Body of pancreas (tissue), 4 donors: ENCODE results near the gene BCO1.

Experiments
- CTCF ChIP-seq, 7 experiments: fragments of 450-650 bp in 4 of 7; fragments of 200-600 bp in 3 of 7; sonication (generic) in 3 of 7; IDR thresholded peaks; one replicate each; pipeline ENCODE4 v1.5.1; 2016 to 2019; ENCODE audit warnings: antibody characterized with exemption in 7 of 7
- POLR2A ChIP-seq, 3 donors: fragments of 450-650 bp; IDR thresholded peaks; one replicate each; pipeline ENCODE4 v1.6.1; 2016; ENCODE audit warnings: antibody characterized with exemption in 3 of 3, mild to moderate bottlenecking in 2 of 3

GRCh38 chr16:81311762-81312161, 73.3 kb downstream of the BCO1 start:
- TF ChIP-seq POLR2A (IDR thresholded peaks at IDR 0.05) = no peak
- no peak for TF ChIP-seq CTCF (IDR thresholded peaks at IDR 0.05)
